ENCODE measurements around the gene STH. TPM values are rescaled to one million over a fixed set of nuclear protein-coding genes. Genes with fewer than 3 reads are reported as not detected.

Gene STH
- total RNA-seq, 4 donors from 2014 or later: not detected

DNA sequence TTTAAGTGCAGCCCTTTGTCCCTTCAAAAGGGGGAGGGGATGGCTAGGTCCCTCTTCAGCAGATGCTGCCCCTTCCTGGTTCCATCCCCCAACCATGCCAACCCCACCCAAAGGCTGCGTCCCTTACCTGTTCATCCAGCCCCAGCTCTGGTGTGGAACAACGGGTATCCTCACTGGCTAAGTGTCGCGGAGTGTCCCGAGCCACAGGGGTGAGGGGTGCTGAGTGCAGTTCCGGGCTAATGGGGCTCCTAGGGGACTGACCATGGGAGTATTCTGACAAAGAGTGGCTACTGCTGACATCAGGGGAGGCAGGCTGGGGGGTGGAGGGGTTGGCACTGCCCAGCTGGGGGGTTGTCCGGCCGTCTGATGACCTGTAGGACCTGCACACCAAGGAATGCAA is 32.9 kb downstream of the STH start:
- H3K4me1 ChIP-seq: peaks cover 0 to 13% (median 0%) of the 10 kb centered on the region in 3 donors
- H3K9me3 ChIP-seq: no peaks in the 10 kb centered on the region
- WGBS, 2 donors: 78 to 92% methylated on average over 4 to 6 of the region's 8 CpGs
- no peak for DNase-seq
- intact Hi-C loops (cut with DNase I): no loop called here
- no peak overlapping the region for H3K27ac ChIP-seq
- TF ChIP-seq POLR2A (IDR thresholded peaks at IDR 0.05): no peak
- TF ChIP-seq, protein P1, sequence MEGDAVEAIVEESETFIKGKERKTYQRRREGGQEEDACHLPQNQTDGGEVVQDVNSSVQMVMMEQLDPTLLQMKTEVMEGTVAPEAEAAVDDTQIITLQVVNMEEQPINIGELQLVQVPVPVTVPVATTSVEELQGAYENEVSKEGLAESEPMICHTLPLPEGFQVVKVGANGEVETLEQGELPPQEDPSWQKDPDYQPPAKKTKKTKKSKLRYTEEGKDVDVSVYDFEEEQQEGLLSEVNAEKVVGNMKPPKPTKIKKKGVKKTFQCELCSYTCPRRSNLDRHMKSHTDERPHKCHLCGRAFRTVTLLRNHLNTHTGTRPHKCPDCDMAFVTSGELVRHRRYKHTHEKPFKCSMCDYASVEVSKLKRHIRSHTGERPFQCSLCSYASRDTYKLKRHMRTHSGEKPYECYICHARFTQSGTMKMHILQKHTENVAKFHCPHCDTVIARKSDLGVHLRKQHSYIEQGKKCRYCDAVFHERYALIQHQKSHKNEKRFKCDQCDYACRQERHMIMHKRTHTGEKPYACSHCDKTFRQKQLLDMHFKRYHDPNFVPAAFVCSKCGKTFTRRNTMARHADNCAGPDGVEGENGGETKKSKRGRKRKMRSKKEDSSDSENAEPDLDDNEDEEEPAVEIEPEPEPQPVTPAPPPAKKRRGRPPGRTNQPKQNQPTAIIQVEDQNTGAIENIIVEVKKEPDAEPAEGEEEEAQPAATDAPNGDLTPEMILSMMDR (IDR thresholded peaks at IDR 0.05): no peak
- H3K27me3 ChIP-seq: no peaks in the 10 kb centered on the region
- no peak overlapping the region for H3K4me3 ChIP-seq
- peaks cover 9 to 100% (median 59%) of the 10 kb centered on the region in 3 donors for H3K36me3 ChIP-seq

DNA sequence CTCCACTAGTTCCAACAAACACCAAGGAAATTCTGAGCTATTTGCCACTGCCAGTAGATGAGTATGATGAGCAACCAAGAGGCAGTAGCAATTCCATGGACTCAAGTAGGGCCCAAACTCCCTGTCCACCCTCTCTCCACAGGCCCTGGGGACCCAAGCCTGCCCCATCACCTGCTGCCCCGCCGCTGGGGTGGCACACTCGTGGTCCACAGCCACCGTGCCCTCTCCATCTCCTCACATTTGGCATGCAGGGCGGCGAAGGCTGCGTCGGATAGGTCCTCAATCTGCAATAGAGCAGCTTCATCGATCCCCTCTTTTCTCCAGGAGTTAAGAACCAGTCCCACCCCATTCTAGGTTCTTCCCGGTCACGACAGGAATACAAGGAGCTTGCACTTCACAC is 33.9 kb downstream of the STH start:
- intact Hi-C loops (cut with DNase I): no loop called here
- 93 to 100% methylated on average over 6 to 9 of the region's 11 CpGs for WGBS, 2 donors
- no peaks in the 10 kb centered on the region for H3K9me3 ChIP-seq
- H3K4me1 ChIP-seq: peaks cover 0 to 6% (median 0%) of the 10 kb centered on the region in 3 donors
- no peak for DNase-seq
- H3K27ac ChIP-seq: no peak overlapping the region
- peaks cover 5 to 100% (median 69%) of the 10 kb centered on the region in 3 donors for H3K36me3 ChIP-seq
- no peak overlapping the region for H3K4me3 ChIP-seq
- TF ChIP-seq, protein P1 (IDR thresholded peaks at IDR 0.05): no peak
- TF ChIP-seq POLR2A (IDR thresholded peaks at IDR 0.05): no peak
- no peaks in the 10 kb centered on the region for H3K27me3 ChIP-seq

DNA sequence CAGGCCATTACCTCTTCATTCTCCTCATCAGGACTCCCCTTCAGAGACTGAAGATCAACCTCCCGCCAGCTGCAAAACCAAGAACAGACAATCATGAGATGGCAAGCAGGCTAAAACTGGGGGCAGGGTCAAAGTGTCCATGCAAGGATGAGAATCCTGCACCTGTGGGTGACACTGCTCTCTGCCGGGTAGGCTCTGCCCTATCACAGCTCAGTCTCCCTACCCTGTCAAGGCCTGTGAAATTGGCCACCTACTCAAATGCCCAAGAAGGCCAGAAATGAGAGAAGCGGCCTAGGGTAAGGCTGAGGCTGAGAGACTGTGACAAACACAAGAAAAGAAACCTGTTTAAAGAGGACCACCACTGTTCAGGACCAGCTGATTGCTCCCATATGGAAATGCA is 34.3 kb downstream of the STH start:
- intact Hi-C loops (cut with DNase I): no loop called here

DNA sequence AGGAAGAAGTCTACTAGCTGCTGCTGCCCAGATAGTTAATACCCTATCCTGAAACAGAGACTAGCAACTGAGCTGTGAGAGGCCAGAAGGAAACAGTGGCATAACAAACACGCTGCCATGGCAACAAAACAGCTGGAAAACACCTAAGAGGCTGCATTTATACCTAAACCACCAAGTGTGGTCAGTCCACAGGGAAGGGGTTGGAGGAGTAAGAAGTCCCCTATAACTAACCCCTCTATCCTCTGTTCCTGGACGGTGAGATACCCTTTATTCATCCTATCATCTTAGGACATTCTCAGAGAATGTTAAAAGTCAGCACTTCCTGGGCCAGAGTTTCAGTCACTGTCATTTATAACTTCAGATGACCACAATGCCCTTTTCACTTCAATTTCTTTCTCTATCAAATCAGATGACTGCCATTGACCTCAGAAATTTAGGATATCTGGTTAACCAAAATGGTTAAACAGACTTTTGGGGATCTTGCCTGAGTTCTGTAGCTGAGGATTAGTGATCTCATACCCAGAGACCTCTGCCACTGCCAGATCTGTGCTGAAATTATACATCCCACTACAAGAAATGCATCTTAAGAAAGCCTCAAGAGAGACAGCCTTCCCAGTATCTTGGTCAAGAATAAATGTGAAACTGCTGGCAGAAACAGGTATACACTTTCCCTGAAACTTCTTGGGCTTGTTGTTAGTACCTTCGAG is 36.2 kb downstream of the STH start:
- H3K36me3 ChIP-seq: peaks cover 19 to 100% (median 81%) of the 10 kb centered on the region in 3 donors
- H3K27ac ChIP-seq: no peak overlapping the region

More for the DNA sequence above, 34.3 kb downstream of the STH start:
- peaks cover 7 to 100% (median 72%) of the 10 kb centered on the region in 3 donors for H3K36me3 ChIP-seq
- DNase-seq: no peak
- peaks cover 0 to 5% (median 0%) of the 10 kb centered on the region in 3 donors for H3K4me1 ChIP-seq
- H3K27ac ChIP-seq: no peak overlapping the region
- H3K4me3 ChIP-seq: no peak overlapping the region
- H3K27me3 ChIP-seq: no peaks in the 10 kb centered on the region
- TF ChIP-seq, protein P1 (IDR thresholded peaks at IDR 0.05): no peak
- no peak for TF ChIP-seq POLR2A (IDR thresholded peaks at IDR 0.05)
- WGBS, 2 donors: 83 to 100% methylated on average over 2 of the region's 3 CpGs
- no peaks in the 10 kb centered on the region for H3K9me3 ChIP-seq

DNA sequence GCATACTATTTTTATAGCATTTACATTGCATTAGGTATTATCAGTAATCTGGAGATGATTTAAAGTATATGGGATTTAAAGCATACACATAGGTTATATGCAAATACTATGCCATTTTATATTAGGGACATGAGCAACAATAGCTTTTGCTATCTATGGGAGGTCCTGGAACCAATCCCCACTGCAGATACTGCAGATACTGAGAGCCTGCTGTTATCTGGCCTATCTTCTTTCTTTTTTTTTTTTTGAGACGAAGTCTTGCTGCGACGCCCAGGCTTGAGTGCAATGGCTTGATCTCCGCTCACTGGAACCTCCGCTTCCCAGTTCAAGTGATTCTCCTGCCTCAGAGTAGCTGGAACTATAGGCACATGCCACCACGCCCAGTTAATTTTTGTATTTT is 37.4 kb downstream of the STH start:
- 95 to 98% methylated on average over 6 of the region's 6 CpGs for WGBS, 2 donors
- no peak overlapping the region for H3K27ac ChIP-seq
- intact Hi-C loops (cut with DNase I): no loop called here
- H3K4me1 ChIP-seq: peaks cover 0 to 4% (median 0%) of the 10 kb centered on the region in 3 donors
- peaks cover 15 to 100% (median 69%) of the 10 kb centered on the region in 3 donors for H3K36me3 ChIP-seq
- no peak for DNase-seq
- no peaks in the 10 kb centered on the region for H3K27me3 ChIP-seq
- no peak overlapping the region for H3K4me3 ChIP-seq
- no peak for TF ChIP-seq POLR2A (IDR thresholded peaks at IDR 0.05)
- TF ChIP-seq, protein P1 (IDR thresholded peaks at IDR 0.05): no peak
- H3K9me3 ChIP-seq: no peaks in the 10 kb centered on the region

More for the DNA sequence above, 36.2 kb downstream of the STH start:
- 82 to 83% methylated on average over 3 of the region's 3 CpGs for WGBS, 2 donors
- Histone ChIP-seq H3K9me3 (no peaks in the 10 kb centered on the region), H3K4me1 (peaks cover 0 to 4% (median 0%) of the 10 kb centered on the region in 3 donors), H3K27me3 (no peaks in the 10 kb centered on the region), H3K4me3 (no peak overlapping the region)
- DNase-seq: no peak
- intact Hi-C loops (cut with DNase I): no loop called here
- TF ChIP-seq, protein P1 (IDR thresholded peaks at IDR 0.05): no peak
- no peak for TF ChIP-seq POLR2A (IDR thresholded peaks at IDR 0.05)
